Transverse colon (tissue), 4 donors: ENCODE measurements around the gene LMBR1. TPM values are rescaled to one million over a fixed set of nuclear protein-coding genes. Genes with fewer than 3 reads are reported as not detected.

Experiments used
- DNase-seq: peaks from one replicate; pipeline ENCODE4 v3.0.0-alpha.2; 2019
- H3K27ac ChIP-seq, 4 donors: fragments of 200-600 bp; sonication (generic); 2 replicates each; pipeline ENCODE4 v1.5.1; 2016 to 2018; ENCODE audit warnings: inconsistent platforms in 4 of 4
- H3K27me3 ChIP-seq: fragments of 200-600 bp; sonication (generic); 2 replicates; pipeline ENCODE4 v1.5.1; 2017; ENCODE audit warnings: inconsistent platforms
- H3K36me3 ChIP-seq, 4 donors: fragments of 200-600 bp; sonication (generic); 2 replicates each; pipeline ENCODE4 v1.5.1; 2017 to 2019; ENCODE audit warnings: inconsistent platforms in 4 of 4
- H3K4me1 ChIP-seq, 4 donors: fragments of 200-600 bp; sonication (generic); 2 replicates each; pipeline ENCODE4 v1.5.1; 2017 to 2020; ENCODE audit warnings: inconsistent platforms in 4 of 4
- H3K4me3 ChIP-seq, 4 donors: fragments of 200-600 bp; sonication (generic); 1 replicate in 1 of 4; 2 replicates in 3 of 4; pipeline versions ENCODE4 v1.5.1 to v1.6.1; 2017 to 2019; ENCODE audit warnings: inconsistent platforms in 4 of 4
- H3K9me3 ChIP-seq, 2 donors: fragments of 200-600 bp; sonication (generic); 2 replicates each; pipeline ENCODE4 v1.5.1; 2017 to 2019; ENCODE audit warnings: inconsistent platforms in 2 of 2
- CTCF ChIP-seq, 5 experiments: fragments of 200-600 bp in 3 of 5; fragments of 450-650 bp in 2 of 5; sonication (generic) in 3 of 5; IDR thresholded peaks; 1 replicate in 2 of 5; 2 replicates in 3 of 5; pipeline ENCODE4 v1.5.1; 2016 to 2017; ENCODE audit warnings: antibody characterized with exemption in 5 of 5, inconsistent platforms in 3 of 5, mild to moderate bottlenecking in 2 of 5, moderate library complexity in 1 of 5
- EP300 ChIP-seq: sonication (generic); formaldehyde crosslinking; IDR thresholded peaks from one replicate; pipeline ENCODE4 v1.6.1; 2017; ENCODE audit warnings: antibody characterized with exemption, low read depth
- POLR2A ChIP-seq: fragments of 450-650 bp; IDR thresholded peaks from one replicate; pipeline ENCODE4 v1.6.1; 2016; ENCODE audit warnings: antibody characterized with exemption, mild to moderate bottlenecking, moderate library complexity
- POLR2AphosphoS5 ChIP-seq, 3 donors: sonication (generic); formaldehyde crosslinking; IDR thresholded peaks; one replicate each; pipeline ENCODE4 v1.6.1; 2016; ENCODE audit warnings: antibody characterized with exemption in 3 of 3
- WGBS, 2 donors: methylation state at CpG; one replicate each; pipeline ENCODE4 v1.1.5; 2018; ENCODE audit warnings: low coverage in 1 of 2; 5-methylcytosine and 5-hydroxymethylcytosine counted together
- in situ Hi-C, 4 donors: fragments of 200-750 bp; cut with MboI; loops; one replicate each; pipeline versions ENCODE4 v1.15.0 to v1.15.1; 2017; ENCODE audit warnings: low sequenced_read_pairs in 3 of 4, low pct_ligation_motif_present in 1 of 4, low pct_unique_long_range_greater_than_20kb in 1 of 4
- intact Hi-C: fragments of 100-400 bp; cut with DNase I; formaldehyde crosslinking; loops from one replicate; pipeline ENCODE4 v1.15.1; 2023; ENCODE audit warnings: low total_unique reads
- total RNA-seq, 4 donors: library from RNA; depleted of rRNA; stranded (reverse); fragments of >200 nt; gene quantifications; one replicate each; pipeline ENCODE4 v1.1.0, GENCODE V29; 2016

LMBR1 gene
- total RNA-seq, 4 donors from 2014 or later: 16.7 to 78.1 (median 67.4) TPM

GRCh38 chr7:156843157-156843556 lies 49.8 kb downstream of the LMBR1 start:
- no peak overlapping the region for H3K27ac ChIP-seq
- in situ Hi-C loops: no loop called here
- H3K36me3 ChIP-seq: no peaks in the 10 kb centered on the region
- DNase-seq: no peak
- no peaks in the 10 kb centered on the region for H3K4me1 ChIP-seq
- TF ChIP-seq POLR2A (no peak), EP300 (no peak), CTCF (IDR thresholded peaks at IDR 0.05) (no peak)
- H3K4me3 ChIP-seq: no peak overlapping the region
- WGBS, 2 donors: 86 to 93% methylated on average over 2 of the region's 2 CpGs
- no peaks in the 10 kb centered on the region for H3K9me3 ChIP-seq
- no peaks in the 10 kb centered on the region for H3K27me3 ChIP-seq
- intact Hi-C loops: no loop called here

DNA sequence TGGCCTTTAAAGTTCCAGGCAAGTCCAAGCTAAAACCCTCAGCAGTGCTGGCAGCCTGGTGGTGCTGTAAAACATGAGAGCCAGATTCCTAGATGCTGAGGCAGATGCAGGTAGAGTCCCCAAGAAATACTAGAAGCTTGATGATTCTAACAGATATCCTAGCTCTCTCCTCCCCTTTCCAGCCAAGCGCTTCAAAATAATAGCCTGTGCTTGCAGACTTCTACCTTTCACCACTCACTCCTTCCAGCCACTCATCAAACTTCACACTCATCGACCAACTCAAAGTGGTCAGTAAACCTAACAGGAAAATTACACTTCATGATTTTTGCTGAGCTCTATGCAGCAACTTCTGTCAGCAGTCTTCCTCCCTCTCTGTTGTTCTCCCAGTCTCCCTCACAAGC lies 50.2 kb downstream of the LMBR1 start:
- TF ChIP-seq EP300 (no peak), CTCF (IDR thresholded peaks at IDR 0.05) (no peak), POLR2A (no peak), POLR2AphosphoS5 (IDR thresholded peaks at IDR 0.05) (no peak)
- 76 to 81% methylated on average over 2 of the region's 2 CpGs for WGBS, 2 donors
- Histone ChIP-seq H3K36me3 (no peaks in the 10 kb centered on the region), H3K27me3 (no peaks in the 10 kb centered on the region), H3K27ac (no peak overlapping the region), H3K9me3 (no peaks in the 10 kb centered on the region), H3K4me3 (no peak overlapping the region), H3K4me1 (no peaks in the 10 kb centered on the region)
- in situ Hi-C loops (no loop called here), intact Hi-C loops (no loop called here)
- no peak for DNase-seq

DNA sequence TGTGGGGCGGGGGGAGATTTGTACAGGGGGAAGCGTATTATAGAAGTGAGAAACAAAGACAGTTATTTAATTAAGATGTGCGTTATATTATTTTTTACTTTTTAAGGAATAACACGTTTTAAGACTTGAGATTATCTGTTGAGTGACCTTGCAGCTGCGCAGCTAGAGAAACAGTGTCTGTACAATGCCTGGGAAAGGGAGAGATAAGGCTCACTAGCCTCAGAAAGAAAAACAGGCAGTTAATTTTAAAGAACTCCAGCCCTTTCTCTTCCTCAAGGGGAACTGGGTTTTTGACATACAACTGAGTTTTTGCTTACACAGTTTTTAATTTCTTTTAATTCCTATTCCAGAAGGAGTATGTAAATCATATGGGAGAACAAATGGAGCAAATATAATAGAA lies 50.7 kb downstream of the LMBR1 start:
- no peak for DNase-seq
- H3K27me3 ChIP-seq: no peaks in the 10 kb centered on the region
- no peak overlapping the region for H3K27ac ChIP-seq
- TF ChIP-seq POLR2AphosphoS5 (IDR thresholded peaks at IDR 0.05) (no peak), CTCF (IDR thresholded peaks at IDR 0.05) (no peak), POLR2A (no peak), EP300 (no peak)
- in situ Hi-C loops: no loop called here
- no peaks in the 10 kb centered on the region for H3K4me1 ChIP-seq
- no peaks in the 10 kb centered on the region for H3K36me3 ChIP-seq
- whole genome bisulfite sequencing, 2 donors: 95% methylated on average over 5 of the region's 5 CpGs
- intact Hi-C loops: no loop called here
- H3K9me3 ChIP-seq: no peaks in the 10 kb centered on the region
- H3K4me3 ChIP-seq: no peak overlapping the region

- TF ChIP-seq POLR2AphosphoS5 (IDR thresholded peaks at IDR 0.05) (no peak), POLR2A (no peak), CTCF (IDR thresholded peaks at IDR 0.05) (no peak), EP300 (no peak)
- H3K9me3 ChIP-seq: no peaks in the 10 kb centered on the region
- H3K27me3 ChIP-seq: no peaks in the 10 kb centered on the region
- intact Hi-C loops (no loop called here), in situ Hi-C loops (no loop called here)
- no peak for DNase-seq
- H3K4me1 ChIP-seq: no peaks in the 10 kb centered on the region
- H3K4me3 ChIP-seq: no peak overlapping the region
- 75 to 82% methylated on average over 2 of the region's 2 CpGs for WGBS, 2 donors
- no peaks in the 10 kb centered on the region for H3K36me3 ChIP-seq
- H3K27ac ChIP-seq: no peak overlapping the region
Measured at GRCh38 chr7:156841497-156841896, 51.5 kb downstream of the LMBR1 start.
